GM21619 (cell line): Measurements from ENCODE around the gene PEMT.

ENCODE experiments used
- ATAC-seq: cut with Tn5 transposase; IDR thresholded peaks from one replicate; pipeline ENCODE4 v1.9.1; 2021; ENCODE audit not compliant: unreplicated experiment

Gene PEMT

GRCh38 chr17:17460038-17460437 is 131.5 kb downstream of the PEMT start:
- no peak for ATAC-seq

DNA sequence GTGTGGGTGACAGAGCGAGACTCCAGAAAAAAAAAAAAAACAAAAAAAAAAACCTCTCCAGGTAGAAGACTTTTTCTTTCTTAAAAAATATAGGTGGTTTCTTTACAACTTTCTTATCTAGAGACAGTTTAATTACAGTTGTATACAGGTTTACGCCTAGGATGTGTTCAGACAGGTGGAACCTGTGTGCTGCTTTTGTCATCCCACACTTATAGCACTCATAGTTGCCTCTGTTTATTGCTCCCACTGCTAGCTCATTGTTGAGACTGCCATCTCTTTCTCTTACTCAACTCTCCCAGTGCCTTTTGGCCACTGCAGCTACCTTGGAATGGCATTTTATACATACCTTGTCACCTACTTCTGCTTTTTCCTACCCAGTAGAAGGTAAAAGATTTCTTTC is 133.8 kb downstream of the PEMT start:
- ATAC-seq = no peak

DNA sequence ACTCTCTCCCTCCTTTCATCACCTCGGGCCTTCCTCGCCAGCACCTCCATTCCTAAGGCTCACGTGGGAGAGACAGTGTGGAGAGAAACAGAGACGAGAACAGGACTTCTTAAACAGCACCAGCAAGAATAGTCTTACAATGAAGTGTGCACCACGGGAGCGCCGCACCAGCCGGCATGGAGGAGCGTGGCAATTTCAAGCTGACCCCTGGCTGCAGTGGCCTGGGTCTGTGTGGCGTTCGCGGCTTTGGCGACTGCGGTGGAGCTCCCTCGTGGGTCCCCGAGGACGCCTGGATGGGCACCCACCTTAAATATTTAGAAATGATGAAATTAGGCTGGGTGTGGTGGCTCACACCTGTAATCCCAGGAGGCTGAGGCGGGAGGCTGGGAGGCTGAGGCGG is 135.3 kb downstream of the PEMT start:
- no peak for ATAC-seq
